ENCODE results near the gene RBFOX1.

DNA sequence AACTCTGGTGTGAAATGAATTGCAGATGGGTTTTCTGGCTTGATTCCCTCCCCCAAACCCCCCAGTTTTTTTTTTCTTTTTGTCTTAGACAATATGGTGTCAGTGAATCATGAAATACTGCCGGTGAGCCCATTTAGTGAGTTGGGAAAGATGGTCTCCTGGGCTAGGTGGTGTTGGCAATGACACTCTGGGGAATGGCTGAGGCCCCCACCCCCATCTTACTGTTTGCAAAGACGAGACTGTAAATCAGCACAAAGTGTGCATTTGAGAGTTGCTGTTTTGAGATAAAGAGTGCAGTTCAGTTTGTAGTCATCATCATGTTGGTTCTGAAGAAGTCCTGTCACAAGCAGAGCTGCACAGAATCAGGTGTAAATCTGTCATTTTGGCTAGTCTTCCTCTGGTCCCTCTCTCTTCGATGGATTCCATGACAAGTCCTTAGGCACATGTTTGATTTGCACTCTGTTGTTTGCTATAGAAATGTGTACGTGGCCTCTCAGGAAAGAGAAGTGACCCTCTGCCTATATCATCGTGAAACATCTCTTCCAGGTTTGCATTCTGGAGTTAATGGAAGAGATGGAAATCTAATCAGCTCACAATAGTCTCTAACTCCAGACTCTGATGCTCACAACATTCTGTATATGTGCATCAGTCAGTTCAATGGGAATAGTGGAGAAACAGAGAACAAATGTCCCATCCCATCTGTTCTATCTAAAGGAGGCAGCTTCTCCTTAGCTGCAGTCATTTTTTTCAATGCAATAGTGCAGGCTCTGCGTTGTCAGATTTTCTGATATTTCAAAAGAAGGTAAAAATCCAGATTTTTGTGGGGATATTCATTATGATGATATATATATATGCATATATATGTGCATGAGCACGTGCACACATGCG lies 34.6 kb downstream of the RBFOX1 start:
- TF ChIP-seq, protein P1, sequence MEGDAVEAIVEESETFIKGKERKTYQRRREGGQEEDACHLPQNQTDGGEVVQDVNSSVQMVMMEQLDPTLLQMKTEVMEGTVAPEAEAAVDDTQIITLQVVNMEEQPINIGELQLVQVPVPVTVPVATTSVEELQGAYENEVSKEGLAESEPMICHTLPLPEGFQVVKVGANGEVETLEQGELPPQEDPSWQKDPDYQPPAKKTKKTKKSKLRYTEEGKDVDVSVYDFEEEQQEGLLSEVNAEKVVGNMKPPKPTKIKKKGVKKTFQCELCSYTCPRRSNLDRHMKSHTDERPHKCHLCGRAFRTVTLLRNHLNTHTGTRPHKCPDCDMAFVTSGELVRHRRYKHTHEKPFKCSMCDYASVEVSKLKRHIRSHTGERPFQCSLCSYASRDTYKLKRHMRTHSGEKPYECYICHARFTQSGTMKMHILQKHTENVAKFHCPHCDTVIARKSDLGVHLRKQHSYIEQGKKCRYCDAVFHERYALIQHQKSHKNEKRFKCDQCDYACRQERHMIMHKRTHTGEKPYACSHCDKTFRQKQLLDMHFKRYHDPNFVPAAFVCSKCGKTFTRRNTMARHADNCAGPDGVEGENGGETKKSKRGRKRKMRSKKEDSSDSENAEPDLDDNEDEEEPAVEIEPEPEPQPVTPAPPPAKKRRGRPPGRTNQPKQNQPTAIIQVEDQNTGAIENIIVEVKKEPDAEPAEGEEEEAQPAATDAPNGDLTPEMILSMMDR (IDR thresholded peaks at IDR 0.05), result no peak
- no peak for TF ChIP-seq POLR2A (IDR thresholded peaks at IDR 0.05)

All from heart left ventricle (tissue), 13 donors.